ENCODE results near the gene STK38.
"Not testable (repeated sequence)": the region's sequence is repeated elsewhere in the genome, so short reads cannot be mapped to it uniquely, and the experiment has no call there.

The STK38 gene

DNA sequence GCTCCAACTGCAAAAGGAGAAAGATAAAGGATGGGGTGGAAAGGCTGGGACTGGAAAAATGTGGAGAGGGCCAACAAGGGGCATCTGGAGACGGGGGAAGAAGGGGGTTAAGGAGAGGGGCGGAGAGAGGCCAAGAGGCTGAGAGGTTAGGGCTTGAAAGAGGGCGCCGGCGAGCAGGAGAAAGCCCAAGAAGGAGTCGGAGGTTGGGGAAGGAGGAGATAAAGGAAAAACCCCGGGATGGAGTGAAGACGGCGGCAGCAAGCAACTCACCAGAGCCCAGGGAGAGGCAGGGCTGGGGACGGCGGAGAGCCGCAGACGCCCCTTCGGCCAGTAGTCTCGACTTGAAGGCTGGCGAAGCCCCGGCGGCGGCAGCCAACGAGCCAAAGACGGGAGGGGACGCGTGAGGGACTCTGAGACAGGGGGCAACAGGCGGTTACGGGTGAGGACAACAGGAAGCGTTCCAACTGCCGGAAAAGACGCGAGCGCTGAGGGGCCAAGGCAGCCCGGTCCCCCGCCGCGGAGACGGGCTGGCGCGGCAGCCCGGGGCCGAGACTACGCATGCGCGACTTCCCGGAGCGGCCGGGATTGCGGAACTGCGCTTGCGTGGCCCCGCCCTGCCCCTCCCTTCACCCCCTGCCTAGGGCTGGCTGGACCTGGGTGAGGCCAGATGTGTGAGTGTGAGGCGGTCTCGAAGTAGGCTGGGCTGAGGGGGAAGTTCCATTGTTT lies at the start of gene STK38:
STK38 (minus strand) TSS at position 560 of the 726 bp plus-strand sequence. CDS start 7,277 bp downstream, outside the sequence.
- DNase-seq: peak; percentile 95

DNA sequence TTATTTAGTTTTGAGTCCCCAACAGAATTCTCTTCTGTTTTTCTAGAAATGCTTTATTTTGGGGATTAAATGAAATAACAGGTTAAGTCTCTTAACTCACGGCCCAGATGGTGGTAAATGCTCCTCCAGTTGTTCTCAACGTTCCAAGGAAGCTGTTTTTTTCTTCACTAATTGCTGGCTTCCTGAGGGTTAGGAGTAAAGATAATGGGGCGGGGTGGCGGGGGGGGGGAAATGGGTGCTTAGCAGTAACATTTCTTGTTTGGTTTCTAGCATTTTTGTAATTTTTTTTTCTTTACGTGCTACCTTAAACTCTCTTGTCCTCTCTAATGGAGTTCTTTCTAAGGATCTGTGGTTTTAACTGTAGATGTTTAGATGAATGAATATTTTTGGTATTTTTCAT lies 49.1 kb upstream of the STK38 start:
- no peak for DNase-seq

DNA sequence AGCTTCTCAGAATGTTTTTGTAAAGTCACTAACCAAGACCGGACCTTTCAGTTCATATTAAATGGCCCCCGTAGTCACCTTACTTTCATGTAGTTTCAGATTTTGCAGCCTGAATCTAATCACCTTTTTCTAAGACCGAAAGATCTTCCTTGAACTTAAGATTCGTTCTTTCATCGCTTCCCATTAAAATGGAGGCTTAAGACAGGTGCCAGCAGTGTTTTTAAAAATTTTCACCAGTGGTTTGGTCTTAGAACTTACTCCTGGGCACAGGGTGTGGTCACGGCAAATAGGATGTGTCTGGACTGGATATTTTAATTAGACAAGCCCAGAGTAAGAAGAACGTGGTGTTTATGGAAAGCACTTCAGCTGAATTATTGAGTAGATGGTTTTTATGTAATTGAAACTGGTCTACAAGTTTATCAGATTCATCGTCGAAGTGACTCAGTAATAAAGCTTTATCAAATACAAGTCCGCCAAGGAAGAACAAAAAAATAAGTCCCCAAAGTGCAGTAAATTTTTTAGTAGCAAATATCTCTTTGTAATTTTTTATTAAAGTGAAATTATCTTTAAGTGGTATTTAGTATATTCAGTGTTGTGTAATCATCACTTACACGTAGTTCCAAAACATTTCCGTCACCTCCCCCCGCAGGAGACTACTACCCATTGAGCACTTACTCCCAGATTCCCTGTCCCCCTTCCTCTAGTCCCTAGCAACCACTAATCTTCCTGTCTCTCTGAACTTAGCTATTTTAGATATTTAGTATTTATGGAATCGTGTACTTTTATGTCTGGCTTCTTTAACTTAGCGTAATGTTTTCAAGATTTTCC lies 47.8 kb upstream of the STK38 start:
- peak; percentile 68 for DNase-seq

DNA sequence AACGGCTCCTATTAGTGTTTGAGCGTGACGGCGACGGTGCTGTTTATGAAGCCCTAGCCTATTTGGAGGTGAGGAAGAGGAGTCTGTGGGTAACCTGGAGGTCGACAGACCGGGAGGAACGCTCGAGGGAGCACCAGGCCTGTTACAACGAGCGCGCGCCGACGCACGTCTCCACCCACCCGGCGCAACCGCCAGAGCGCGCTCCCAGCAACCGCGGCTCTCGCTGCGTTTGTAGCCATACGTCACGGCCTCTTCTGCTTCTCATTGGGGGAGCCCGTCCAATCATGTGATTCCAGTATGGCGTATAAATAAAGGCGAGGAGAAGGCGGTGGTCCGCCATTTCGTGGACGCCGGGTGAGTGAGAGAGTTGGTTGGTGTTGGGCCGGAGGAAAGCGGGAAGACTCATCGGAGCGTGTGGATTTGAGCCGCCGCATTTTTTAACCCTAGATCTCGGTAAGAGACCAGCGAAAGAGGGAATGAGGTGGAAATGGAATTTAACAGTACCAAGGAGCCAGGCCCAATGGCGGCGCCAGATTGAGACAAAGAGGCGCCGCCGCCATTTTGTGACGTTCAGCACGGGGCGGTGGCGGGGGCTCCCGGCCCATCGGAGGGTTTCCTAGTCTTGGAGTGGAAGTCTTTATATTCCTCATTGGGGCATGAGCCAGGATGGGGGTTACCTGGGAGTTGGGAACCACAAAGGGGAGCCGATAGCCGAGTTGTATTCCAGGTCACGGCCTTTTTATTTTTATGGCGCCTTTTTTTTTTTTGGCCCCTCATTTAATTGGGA lies 46.9 kb upstream of the STK38 start, which contains the start of gene SRSF3:
SRSF3 (plus strand) TSS at position 334 of the 787 bp plus-strand sequence. CDS start 2,401 bp downstream, outside the sequence.
- DNase-seq: peak; percentile 99

DNA sequence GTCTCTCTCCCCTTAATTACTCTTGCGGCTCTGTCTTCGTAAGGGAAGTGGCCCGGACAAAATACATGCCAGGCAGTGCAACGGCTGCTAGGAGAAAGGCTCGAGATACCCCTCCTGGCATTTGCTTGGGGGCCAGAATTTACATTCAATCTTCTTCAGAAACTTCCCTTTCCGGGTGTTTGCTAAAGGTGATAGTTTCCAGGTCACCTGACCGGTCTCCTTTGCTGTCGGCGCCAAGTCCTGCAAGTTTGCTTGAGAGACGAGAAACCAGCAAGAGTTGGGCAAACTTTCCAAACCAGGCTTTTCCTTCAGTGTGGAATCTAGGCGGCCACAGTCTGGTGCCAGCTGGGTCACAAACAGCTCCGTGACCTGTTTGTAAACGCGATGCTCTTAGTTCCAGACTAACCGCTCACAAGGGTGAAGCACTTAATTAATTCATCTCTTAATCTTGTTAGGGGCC lies 46.3 kb upstream of the STK38 start:
- peak; percentile 81 for DNase-seq

DNA sequence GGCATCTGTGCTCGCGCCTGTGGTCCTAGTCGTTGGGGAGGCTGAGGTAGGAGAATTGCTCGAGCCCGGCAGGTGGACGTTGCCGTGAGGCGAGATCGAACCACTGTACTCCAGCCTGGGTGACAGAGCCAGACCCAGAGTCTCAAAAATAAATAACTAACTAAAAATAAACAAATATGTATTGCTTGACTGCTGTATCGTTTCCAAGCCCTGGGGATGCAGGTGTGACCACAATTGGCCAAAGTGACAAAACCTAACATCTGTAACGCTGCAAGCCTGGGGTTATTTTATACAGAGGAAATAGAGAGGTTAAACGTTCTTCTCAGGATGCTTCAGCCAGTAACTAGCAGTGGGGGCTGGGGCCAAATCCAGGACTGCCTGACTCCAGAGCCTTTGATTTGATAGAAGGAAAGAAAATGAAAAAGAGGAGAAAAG lies 45.0 kb upstream of the STK38 start:
- no peak for DNase-seq

DNA sequence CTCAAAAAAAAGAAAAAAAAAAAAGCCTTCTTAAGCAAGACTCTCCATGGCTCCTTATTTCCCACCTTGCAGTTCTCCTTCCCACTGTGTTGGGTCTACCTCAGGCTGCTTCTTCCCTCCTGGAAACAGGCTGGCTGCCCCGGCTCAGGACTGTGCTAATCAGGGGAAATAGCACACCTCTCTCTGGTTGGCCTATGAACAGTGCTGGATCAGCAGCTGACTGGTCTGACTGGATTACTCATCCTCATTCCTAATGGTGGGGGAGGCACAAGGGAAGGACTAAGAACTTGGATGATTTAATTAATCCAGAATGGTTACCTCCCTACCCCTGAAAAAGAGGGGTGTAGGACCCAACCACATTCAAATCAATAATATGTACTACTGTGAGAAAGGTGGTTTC lies 43.0 kb upstream of the STK38 start:
- DNase-seq: no peak

DNA sequence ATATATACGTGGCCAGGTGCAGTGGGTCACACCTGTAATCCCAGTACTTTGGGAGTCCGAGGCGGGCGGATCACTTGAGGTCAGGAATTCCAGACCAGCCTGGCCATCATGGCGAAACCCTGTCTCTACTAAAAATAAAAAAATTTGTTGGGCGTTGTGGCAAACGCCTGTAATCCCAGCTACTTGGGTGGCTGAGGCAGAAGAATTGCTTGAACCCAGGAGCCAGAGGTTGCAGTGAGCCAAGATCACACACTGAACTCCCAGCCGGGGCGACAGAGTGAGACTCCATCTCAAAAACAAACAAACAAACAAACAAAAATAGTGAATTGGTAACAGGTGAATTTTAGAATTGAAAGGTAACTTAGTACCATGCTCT lies 41.7 kb upstream of the STK38 start:
- DNase-seq: not testable (repeated sequence)

DNA sequence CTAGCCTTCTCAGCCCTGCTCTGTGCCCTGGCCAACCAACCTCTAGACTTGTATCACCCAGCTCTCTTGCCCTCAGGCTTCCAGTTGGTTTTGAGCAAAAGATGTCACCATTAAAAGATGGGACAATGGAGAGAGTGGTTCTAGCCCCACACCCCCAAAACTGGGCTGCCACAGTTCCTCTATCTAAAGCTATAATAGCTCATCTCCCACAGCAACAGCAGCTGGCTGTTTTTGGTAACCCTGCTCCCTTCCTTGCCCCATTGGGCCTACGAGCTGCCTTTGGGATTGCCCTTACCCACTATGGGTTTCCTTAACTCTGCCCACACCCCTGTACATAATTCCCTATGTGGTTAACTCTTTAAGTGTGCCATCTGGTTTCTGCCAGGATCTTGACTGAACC lies 39.3 kb upstream of the STK38 start:
- no peak for DNase-seq

DNA sequence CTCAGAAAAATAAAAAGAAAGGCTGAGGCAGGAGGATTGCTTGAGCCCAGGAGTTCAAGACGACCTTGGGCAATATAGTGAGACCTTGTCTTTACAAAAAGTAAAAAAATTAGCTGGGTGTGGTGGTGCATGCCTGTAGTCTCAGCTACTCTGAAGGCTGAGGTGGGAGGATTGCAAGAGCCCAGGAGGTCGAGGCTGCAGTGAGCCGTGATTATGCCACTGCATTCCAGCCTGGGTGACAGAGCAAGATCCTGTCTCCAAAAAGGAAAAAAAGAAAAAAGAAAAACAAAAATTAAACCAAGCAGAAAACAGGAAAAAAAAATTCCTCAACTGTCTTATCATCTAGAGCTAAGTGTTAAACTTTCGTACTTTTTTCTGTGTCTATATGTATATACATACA lies 34.4 kb upstream of the STK38 start:
- no peak for DNase-seq

DNA sequence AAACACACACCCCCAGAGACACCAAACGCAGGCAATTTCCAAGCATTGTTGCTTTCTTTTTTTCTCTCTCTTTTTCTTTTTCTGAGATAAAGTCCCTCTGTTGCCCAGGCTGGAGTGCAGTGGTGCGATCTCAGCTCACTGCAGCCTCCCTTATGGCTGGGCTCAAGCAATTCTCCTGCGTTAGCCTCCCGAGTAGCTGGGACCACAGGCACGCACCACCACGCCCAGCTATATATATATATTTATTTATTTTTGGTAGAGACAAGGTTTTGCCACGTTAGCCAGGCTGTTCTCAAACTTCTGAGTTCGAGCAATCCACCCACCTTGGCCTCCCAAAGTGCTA lies 32.9 kb upstream of the STK38 start:
- DNase-seq: no peak

DNA sequence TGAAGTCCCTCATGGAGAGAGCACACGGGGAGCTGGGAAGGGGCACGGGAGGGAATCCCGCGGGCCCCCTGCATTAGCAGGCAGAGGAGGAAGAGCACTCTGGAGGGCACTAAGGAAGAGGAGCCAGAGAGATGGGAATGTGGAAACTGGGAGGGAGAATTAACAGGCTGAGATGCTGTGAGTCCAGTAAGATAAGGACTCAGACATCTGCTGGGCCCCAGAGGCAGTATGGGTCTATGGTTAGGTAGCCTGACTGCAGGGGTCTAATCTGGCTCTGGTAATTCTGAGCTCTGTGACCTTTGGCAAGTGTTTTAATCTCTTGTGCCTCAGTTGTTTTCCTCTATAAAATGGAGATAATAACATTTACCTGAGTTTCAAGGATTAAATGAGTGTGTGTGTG lies 31.2 kb upstream of the STK38 start:
- DNase-seq: peak; percentile 73

DNA sequence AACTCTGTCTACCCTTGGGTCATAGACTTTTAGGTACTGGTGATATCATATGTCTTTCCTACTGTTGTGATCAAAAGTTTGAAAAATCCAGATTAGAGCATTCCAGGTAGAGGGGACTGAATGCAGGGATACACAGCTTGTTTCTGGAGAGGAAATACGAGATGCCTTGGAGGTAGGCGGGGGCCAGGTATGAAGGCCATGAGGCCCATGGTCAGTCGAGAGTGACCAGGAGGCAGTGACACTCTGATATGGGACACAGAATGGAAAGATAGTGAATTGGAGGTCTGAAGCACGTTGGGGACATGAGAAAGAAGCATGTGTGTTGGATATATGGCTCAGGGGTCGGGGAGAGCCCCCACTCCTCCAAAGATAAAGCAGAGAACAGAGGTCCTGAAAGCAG lies 30.8 kb upstream of the STK38 start:
- no peak for DNase-seq

DNA sequence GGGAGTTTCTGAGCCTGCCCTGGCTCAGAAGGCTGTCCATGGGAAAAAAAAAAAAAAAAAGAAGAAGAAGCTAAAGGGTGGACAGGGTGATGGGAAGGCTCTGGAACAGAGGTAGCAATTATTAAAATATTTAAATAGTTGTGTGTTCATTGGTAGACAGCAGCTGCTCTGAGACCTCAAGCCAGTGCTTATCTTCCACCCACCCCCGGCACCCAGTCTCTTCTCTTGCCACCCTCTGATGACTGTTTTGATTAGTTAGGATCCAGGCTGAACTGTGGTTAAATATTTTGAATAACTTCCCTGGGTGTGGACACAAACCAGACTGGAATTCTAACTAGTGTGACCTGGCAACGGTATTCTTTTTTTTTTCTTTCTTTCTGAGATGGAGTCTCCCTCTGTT lies 30.0 kb upstream of the STK38 start:
- DNase-seq: peak; percentile 93

DNA sequence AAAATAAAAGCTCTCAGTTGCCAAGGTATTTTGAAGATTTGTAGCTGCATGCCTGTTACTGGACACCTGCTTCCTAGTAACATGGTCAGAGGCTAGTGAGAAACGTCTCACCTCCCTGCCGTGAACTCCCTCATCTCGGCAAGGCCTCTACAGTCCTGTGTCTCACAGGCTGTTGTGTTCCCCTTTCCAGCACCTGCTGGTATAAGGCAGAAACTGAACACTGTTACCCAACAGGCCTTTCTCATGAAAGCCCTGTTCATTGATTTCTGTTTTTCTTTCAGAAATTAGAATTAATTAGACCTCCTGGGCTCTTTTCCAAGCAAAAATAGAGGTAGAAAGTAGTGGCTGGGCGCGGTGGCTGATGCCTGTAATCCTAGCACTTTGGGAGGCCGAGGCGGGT lies 29.3 kb upstream of the STK38 start:
- DNase-seq: peak; percentile 49

DNA sequence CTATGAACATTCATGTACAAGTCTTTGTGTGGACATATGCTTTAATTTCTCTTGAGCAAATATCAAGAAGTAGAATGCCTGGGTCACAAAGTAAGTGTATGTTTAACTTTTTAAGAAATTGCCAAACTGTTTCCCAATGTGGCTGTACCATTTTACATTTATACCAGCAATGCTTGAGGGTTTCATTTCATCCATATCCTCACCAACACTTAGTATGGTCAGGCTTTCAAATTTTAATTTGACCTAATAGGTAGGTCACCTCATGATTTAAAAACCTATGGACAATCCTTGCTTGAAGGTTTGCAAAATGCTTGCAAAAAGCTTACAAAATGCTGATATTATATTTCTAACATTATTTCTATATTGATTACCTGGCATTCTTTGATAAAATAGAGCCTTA lies 27.4 kb upstream of the STK38 start:
- DNase-seq: no peak

DNA sequence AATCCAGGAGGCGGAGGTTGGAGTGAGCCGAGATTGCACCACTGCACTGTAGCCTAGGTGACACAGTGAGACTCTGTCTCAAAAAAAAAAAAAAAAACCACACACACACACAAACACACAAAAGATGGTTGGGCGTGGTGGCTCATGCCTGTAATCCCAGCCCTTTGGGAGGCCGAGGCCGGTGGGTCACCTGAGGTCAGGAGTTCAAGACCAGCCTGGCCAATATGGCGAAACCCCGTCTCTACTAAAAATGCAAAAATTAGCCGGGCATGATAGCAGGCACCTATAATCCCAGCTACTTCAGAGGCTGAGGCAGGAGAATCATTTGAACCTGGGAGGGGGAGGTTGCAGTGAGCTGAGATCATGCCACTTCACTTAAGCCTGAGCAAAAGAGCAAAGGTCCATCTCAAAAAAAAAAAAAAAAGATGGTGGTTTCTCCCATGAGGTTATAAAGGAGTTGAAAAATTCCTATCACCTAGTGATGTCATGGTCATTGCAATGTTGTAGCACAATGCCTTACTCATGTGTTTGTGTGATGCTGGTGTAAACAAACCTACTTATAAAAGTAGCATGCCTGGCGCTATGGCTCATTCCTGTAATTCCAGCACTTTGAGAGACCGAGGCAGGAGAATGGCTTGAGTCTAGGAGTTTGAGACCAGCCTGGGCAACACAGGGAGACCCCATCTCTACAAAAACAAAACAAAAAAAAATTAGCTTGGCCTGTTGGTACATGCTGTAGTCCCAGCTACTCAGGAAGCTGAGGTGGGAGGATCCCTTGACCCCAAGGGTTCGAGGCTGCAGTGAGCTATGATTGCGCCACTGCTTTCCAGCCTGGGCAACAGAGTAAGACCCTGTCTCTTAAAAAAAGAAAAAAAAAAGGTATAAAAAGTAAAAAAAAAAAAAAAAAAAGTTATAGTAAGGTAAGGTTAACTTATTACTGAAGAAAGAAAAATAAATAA lies 25.4 kb upstream of the STK38 start:
- not testable (repeated sequence) for DNase-seq

DNA sequence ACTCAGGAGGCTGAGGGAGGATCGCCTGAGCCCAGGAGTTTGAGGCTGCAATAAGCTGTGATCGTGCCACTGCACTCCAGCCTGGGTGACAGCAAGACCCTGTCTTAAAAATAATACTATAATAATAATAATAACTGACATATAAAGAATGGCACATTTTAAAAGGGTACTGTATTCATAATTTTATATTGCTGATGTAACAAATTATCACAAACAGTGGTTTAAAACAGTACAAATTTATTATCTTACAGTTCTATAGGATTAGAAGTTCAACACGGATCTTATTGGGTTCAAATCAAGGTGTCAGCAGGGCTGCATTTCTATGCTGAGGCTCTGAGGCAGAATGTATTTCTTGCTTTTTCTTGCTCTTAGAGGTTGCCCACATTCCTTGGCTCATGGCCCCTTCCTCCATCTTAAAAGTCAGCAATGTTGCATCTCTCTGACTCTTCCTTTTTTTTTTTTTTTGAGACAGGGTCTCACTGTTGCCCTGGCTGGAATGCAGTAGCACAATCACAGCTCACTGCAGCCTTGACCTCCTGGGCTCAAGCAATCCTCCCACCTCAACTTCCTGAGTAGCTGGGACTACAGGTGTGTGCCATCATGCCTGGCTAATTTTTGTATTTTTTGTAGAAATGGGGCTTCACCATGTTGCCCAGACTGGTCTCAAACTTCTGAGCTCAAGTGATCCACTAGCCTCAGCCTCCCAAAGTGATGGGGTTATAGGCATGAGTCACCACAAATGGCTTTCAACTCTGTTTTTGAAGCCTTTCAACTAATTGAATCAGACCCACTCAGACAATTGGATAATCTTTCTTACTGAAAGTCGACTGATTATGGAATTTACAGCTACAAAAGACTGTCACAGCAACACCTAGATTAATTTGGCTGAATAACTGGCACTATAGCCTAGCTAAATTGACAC lies 24.1 kb upstream of the STK38 start:
- DNase-seq: no peak

DNA sequence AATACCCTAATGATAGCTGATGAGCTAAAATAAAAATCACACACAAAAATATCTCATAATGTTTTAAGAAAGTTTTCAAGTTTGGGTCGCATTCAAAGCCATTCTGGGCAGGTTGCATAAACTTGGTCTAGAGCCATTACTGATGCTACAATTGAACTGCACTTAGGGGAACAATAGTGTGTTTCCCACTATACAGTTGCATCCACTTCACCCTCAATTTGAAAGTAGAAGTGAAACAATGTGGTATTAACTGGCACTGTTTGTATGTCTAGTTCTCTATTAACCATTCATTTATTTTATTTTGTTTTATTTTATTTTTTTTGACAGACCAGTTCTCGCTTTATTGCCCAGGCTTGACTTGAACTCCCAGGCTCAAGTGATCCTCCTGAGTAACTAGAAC lies 23.0 kb upstream of the STK38 start:
- DNase-seq: no peak

DNA sequence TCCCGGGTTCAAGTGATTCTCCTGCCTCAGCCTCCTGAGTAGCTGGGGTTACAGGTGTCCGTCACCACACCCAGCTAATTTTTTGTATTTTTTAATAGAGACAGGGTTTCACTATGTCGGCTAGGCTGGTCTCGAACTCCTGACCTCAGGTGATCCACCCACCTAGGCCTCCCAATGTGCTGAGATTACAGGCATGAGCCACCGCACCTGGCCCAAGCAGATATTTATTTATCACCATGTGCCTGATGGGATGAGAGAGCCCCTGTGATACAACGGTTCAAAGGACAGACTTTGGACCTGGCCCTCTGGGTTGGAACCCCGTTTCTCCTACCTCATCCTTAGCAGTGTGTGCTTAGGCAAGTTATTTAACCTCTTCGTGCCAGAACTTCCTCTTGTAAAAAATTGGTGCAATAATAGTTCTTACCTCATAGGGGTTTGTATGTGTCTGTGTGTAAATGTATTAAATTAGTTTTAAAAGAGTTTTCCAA lies 19.2 kb upstream of the STK38 start:
- no peak for DNase-seq

DNA sequence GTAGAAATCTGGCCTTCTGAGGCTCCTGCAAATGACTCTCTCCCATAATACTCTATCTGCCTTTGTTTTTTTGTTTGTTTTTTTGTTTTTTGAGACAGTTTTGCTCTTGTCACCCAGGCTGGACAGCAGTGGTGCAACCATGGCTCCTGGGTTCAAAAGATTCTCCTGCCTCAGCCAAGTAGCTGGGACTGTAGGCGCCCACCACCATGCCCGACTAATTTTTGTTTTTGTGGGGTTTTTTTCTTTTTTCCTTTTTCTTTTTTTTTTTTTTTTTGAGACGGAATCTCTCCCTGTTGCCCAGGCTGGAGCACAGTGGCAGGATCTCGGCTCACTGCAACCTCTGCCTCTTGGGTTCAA lies 16.6 kb upstream of the STK38 start:
- no peak for DNase-seq
